Measurements from ENCODE around the gene PPM1E.

Gene PPM1E

DNA sequence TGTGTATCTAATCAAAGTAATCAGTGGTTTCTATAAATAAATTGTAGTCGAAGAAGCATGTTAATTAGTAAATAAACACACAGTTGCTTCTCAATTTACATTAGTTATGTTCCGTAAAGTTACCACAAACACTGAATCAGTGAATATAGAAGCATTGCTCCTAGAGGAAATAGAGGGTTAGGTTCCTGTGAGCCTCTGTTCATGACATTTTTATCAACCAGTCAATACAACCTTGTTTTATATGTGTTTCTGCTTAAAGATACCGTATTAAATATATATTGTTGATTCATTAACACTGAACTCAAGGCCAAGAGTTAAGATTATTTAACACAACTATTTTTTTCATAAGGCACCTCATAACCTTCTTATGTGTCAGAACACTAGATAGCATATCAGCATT lies 134.3 kb downstream of the PPM1E start:
- Histone ChIP-seq H3K4me3 (no peak overlapping the region), H3K27ac (no peak overlapping the region), H3K9ac (ENCODE audit: insufficient read length) (no peak overlapping the region), H3K9me3 (ENCODE audit: low read depth, low read length) (no peaks in the 10 kb centered on the region), H3K36me3 (ENCODE audit: insufficient read depth, low read length) (no peaks in the 10 kb centered on the region)
- DNase-seq (ENCODE audit: low read depth, low spot score), result no peak
- no peak for TF ChIP-seq EZH2 (IDR thresholded peaks at IDR 0.05)
- no peak for TF ChIP-seq FOXP2 (optimal IDR thresholded peaks at IDR 0.05; ENCODE audit: control extremely low read depth, extremely low read length, insufficient read depth)
- TF ChIP-seq POLR2AphosphoS5 (IDR thresholded peaks at IDR 0.05; ENCODE audit: borderline replicate concordance, low read depth, low read length), result no peak

DNA sequence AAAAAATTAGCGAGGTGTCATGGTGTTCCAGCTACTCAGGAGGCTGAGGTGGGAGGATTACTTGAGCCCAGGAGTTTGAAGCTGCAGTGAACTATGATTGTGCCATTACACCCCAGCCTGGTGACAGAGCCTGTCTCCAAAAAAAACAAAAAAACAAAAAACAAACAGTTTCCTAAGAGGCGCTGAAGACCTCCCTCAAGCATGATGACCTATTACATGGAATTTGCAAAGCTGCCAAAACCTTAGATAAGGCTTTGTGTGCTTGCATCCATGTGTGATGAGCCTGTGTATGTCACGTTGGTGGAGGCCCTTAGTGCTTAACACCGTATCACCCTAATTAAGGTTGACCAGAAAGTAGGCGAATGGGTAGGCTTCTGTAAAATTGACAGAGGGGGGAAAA lies 143.5 kb downstream of the PPM1E start:
- Histone ChIP-seq H3K4me3 (no peak overlapping the region), H3K36me3 (ENCODE audit: insufficient read depth, low read length) (no peaks in the 10 kb centered on the region), H3K9ac (ENCODE audit: insufficient read length) (no peak overlapping the region), H3K27ac (no peak overlapping the region), H3K9me3 (ENCODE audit: low read depth, low read length) (no peaks in the 10 kb centered on the region)
- no peak for DNase-seq (ENCODE audit: low read depth, low spot score)
- TF ChIP-seq POLR2AphosphoS5 (IDR thresholded peaks at IDR 0.05; ENCODE audit: borderline replicate concordance, low read depth, low read length) (no peak), FOXP2 (optimal IDR thresholded peaks at IDR 0.05; ENCODE audit: control extremely low read depth, extremely low read length, insufficient read depth) (no peak)

DNA sequence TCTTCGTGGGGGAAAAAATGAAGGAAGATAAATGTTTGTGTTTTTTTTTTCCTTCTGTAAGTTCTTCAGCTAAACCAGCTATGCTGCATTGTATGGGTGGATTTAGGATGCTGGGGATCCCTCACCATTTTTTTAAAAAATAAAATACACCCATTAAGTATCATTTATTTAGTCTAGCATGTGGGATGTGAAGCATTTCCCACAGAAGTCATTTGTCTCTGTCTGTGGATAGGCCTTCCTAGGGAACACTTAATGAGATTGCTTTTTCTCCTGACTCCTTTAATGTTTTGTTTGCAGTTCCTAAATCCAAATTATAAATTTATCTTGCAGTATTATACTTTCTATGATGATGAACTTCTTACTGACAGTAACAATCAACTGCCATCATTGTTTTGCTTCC lies 146.7 kb downstream of the PPM1E start:
- Histone ChIP-seq H3K27ac (no peak overlapping the region), H3K36me3 (ENCODE audit: insufficient read depth, low read length) (no peaks in the 10 kb centered on the region), H3K9me3 (ENCODE audit: low read depth, low read length) (no peaks in the 10 kb centered on the region), H3K9ac (ENCODE audit: insufficient read length) (no peak overlapping the region), H3K4me3 (no peak overlapping the region)
- no peak for DNase-seq (ENCODE audit: low read depth, low spot score)
- no peak for TF ChIP-seq POLR2AphosphoS5 (IDR thresholded peaks at IDR 0.05; ENCODE audit: borderline replicate concordance, low read depth, low read length)
- TF ChIP-seq EZH2 (IDR thresholded peaks at IDR 0.05), result no peak
- no peak for TF ChIP-seq FOXP2 (optimal IDR thresholded peaks at IDR 0.05; ENCODE audit: control extremely low read depth, extremely low read length, insufficient read depth)

DNA sequence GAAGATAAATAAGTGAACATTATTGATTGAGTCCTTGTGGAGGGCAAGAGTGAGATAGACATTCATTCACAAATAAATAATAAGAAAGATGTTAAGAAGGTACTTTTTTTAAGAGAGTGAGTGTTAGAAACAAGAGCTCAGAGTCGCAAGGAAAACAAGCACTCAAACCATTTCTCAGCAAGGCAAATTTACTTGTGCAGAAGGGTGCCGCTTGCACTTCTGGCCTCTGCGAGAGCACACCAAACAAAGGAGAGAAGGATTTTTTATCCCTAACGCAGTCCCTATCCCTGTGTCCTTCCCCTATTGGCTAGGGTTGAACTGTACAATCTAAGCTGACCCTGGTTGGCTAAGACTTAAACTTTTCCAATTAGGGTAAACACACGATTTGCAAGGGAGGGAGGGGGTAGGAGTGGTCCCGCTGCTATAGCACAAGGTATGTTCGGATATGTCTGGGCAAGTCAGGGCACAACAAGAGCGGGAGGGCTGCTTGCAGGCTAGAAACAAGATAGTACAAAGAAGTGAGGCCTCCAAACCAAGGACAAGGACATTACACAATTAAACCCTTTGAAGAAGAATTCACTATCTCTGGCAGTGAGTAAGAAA lies 156.2 kb downstream of the PPM1E start:
- Histone ChIP-seq H3K9me3 (ENCODE audit: low read depth, low read length) (no peaks in the 10 kb centered on the region), H3K9ac (ENCODE audit: insufficient read length) (no peak overlapping the region), H3K4me3 (no peak overlapping the region), H3K27ac (no peak overlapping the region), H3K36me3 (ENCODE audit: insufficient read depth, low read length) (no peaks in the 10 kb centered on the region)
- no peak for DNase-seq (ENCODE audit: low read depth, low spot score)
- no peak for TF ChIP-seq FOXP2 (optimal IDR thresholded peaks at IDR 0.05; ENCODE audit: control extremely low read depth, extremely low read length, insufficient read depth)
- no peak for TF ChIP-seq POLR2AphosphoS5 (IDR thresholded peaks at IDR 0.05; ENCODE audit: borderline replicate concordance, low read depth, low read length)
- TF ChIP-seq EZH2 (IDR thresholded peaks at IDR 0.05), result no peak

DNA sequence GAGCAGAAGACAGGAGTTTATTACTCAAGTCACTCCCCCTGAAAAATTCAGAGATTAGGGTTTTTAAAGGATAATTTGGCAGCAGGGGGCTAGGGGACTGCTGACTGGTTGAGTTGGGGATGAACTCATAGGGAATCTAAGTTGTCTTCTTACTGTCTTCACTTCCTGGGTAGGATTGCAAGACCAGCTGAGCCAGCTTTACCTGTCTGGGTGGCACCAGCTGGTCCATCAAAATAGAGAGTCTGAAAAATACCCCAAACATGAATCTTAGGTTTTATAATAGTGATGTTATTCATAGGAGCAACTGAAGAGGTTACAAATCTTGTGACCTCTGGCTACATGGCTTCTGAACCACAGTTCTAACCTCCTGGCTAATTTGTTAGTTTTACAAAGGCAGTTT lies 157.9 kb downstream of the PPM1E start:
- Histone ChIP-seq H3K9ac (ENCODE audit: insufficient read length) (no peak overlapping the region), H3K4me3 (no peak overlapping the region), H3K9me3 (ENCODE audit: low read depth, low read length) (no peaks in the 10 kb centered on the region), H3K36me3 (ENCODE audit: insufficient read depth, low read length) (no peaks in the 10 kb centered on the region), H3K27ac (no peak overlapping the region)
- TF ChIP-seq EZH2 (IDR thresholded peaks at IDR 0.05), result no peak
- no peak for TF ChIP-seq POLR2AphosphoS5 (IDR thresholded peaks at IDR 0.05; ENCODE audit: borderline replicate concordance, low read depth, low read length)
- no peak for TF ChIP-seq FOXP2 (optimal IDR thresholded peaks at IDR 0.05; ENCODE audit: control extremely low read depth, extremely low read length, insufficient read depth)
- DNase-seq (ENCODE audit: low read depth, low spot score), result no peak

DNA sequence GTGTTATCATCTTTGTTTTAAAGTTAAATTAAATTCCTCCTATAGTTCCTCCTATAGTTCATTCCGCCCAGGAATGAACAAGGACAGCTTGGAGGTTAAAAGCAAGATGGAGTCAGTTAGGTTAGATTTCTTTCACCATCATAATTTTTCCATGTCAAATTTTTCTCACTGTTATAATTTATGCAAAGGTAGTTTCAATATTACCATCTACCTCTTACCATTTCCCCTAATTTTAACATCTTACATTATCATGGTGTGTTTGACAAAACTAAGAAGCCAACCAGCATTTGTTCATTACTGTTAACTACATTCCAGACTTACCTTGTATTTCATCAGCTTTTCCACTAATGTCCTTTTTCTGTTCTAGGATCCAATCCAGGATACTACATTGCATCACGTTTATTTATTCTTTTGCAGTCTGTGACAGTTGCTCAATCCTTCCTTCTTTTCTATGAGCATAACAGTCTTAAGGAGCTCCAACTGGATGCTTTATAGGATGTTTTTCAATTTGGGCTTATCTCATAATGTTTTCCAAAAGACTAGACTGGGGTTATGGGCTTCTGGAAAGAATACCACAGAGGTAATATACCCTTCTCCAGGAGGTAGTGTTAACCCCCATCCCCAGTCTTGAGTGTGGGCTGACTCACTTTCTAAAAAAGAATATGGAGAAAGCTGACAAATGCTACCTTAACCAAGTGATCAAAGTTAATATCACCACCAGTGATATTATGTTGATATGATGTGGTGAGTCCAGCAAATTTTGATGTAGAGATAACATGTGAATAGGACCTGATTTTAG lies 158.5 kb downstream of the PPM1E start:
- TF ChIP-seq POLR2AphosphoS5 (IDR thresholded peaks at IDR 0.05; ENCODE audit: borderline replicate concordance, low read depth, low read length) (no peak), FOXP2 (optimal IDR thresholded peaks at IDR 0.05; ENCODE audit: control extremely low read depth, extremely low read length, insufficient read depth) (no peak)
- Histone ChIP-seq H3K27ac (no peak overlapping the region), H3K9me3 (ENCODE audit: low read depth, low read length) (no peaks in the 10 kb centered on the region), H3K9ac (ENCODE audit: insufficient read length) (no peak overlapping the region), H3K36me3 (ENCODE audit: insufficient read depth, low read length) (no peaks in the 10 kb centered on the region), H3K4me3 (no peak overlapping the region)
- no peak for DNase-seq (ENCODE audit: low read depth, low spot score)

DNA sequence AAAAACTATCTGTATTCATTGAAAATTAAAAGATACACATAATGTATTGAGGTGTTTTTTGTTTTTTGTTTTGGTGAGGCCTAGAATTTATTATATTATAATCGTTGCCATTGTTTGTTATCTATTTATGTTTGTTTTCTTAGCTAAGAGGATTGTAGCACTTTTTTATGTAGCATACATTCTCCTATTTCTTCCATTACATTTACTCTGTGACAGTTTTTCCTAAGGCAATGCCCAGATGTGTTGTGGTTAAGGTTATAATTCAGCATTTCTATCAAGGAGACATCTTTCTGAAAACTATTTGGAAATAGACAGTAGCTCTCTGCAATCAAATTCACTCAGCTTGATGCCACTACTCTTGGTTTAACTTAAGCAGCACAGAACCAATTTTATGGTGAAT lies 161.6 kb downstream of the PPM1E start:
- H3K9ac ChIP-seq (ENCODE audit: insufficient read length), result peak overlapping the region; percentile 24
- TF ChIP-seq FOXP2 (optimal IDR thresholded peaks at IDR 0.05; ENCODE audit: control extremely low read depth, extremely low read length, insufficient read depth) (no peak), EZH2 (IDR thresholded peaks at IDR 0.05) (no peak), POLR2AphosphoS5 (IDR thresholded peaks at IDR 0.05; ENCODE audit: borderline replicate concordance, low read depth, low read length) (no peak)
- no peak for DNase-seq (ENCODE audit: low read depth, low spot score)
- no peak overlapping the region; the same call in 1 of the 2 replicates for H3K4me3 ChIP-seq
- peak overlapping the region; percentile 89 for H3K27ac ChIP-seq
- no peaks in the 10 kb centered on the region for H3K9me3 ChIP-seq (ENCODE audit: low read depth, low read length)
- H3K36me3 ChIP-seq (ENCODE audit: insufficient read depth, low read length), result no peaks in the 10 kb centered on the region

DNA sequence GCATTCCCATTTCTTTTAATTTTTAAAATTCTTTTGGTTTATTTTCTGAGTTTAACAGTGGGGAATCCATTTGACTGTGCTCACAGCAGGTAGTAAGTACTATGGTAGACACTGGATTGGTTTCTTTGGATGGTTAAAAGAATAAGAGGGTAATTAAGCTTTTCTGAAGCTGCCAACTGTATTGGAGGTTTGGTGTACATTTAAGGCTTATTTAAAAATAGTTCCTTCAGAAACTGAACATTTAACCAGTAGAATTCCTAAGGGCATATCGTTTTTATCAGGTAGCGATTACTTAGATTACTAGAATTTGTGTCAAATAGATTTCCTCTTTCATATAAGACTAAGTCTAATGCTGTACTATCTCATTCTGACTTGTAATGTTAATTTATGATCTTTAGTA lies 162.4 kb downstream of the PPM1E start:
- TF ChIP-seq FOXP2 (optimal IDR thresholded peaks at IDR 0.05; ENCODE audit: control extremely low read depth, extremely low read length, insufficient read depth), result no peak
- TF ChIP-seq EZH2 (IDR thresholded peaks at IDR 0.05), result no peak
- no peak for TF ChIP-seq POLR2AphosphoS5 (IDR thresholded peaks at IDR 0.05; ENCODE audit: borderline replicate concordance, low read depth, low read length)

More for the DNA sequence above, 162.4 kb downstream of the PPM1E start:
- Histone ChIP-seq H3K9me3 (ENCODE audit: low read depth, low read length) (no peaks in the 10 kb centered on the region), H3K9ac (ENCODE audit: insufficient read length) (no peak overlapping the region), H3K36me3 (ENCODE audit: insufficient read depth, low read length) (no peaks in the 10 kb centered on the region), H3K4me3 (peak overlapping the region; percentile 57), H3K27ac (peak overlapping the region; percentile 89)
- DNase-seq (ENCODE audit: low read depth, low spot score), result no peak
